Measurements from ENCODE around the gene PDCL2. TPM values are rescaled to one million over a fixed set of nuclear protein-coding genes. Genes with fewer than 3 reads are reported as not detected.
"Not testable (repeated sequence)": the region's sequence is repeated elsewhere in the genome, so short reads cannot be mapped to it uniquely, and the experiment has no call there.

The PDCL2 gene
- total and polyA plus RNA-seq, 4 donors: not detected

DNA sequence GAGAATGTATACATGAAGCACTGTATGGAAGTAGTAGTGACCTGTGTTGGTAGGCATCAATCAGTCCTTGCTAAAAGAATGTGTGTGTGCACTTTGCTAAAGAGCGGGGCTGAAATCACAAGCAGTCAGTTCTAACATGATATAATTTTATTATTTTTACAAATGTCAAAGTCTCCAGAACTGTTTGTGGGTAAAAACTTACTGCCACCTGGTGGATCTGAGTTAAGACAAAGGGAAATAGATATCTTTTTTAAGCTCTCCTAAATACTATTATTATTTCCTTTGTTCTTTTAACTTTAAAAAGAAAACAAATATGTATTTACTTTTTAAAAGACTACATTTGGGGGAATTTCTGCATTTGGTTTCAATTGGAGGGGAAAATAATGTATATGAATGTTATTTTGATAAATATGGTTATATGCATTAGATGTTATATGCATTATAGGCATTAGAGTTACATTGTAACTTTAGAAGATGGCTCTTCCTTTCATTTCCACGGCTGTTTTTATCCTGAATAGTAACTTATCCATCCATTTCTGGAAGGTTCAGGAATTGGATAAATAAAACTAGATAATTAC lies 37.5 kb downstream of the PDCL2 start:
- 47 to 58% methylated on average over 2 of the region's 2 CpGs for WGBS, 2 donors
- H3K9ac ChIP-seq (ENCODE audit: insufficient read depth in 1 of 2, low read length in 2 of 2): no peak overlapping the region
- DNase-seq (peak in 2 of 3 donors; percentile 59 to 69), ATAC-seq (ENCODE audit: insufficient read depth, low FRiP score) (no peak)
- TF ChIP-seq, protein P1, sequence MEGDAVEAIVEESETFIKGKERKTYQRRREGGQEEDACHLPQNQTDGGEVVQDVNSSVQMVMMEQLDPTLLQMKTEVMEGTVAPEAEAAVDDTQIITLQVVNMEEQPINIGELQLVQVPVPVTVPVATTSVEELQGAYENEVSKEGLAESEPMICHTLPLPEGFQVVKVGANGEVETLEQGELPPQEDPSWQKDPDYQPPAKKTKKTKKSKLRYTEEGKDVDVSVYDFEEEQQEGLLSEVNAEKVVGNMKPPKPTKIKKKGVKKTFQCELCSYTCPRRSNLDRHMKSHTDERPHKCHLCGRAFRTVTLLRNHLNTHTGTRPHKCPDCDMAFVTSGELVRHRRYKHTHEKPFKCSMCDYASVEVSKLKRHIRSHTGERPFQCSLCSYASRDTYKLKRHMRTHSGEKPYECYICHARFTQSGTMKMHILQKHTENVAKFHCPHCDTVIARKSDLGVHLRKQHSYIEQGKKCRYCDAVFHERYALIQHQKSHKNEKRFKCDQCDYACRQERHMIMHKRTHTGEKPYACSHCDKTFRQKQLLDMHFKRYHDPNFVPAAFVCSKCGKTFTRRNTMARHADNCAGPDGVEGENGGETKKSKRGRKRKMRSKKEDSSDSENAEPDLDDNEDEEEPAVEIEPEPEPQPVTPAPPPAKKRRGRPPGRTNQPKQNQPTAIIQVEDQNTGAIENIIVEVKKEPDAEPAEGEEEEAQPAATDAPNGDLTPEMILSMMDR (IDR thresholded peaks at IDR 0.05; ENCODE audit: control extremely low read depth, extremely low read depth): no peak
- H3K27ac ChIP-seq (ENCODE audit: low read depth in 1 of 2, low read length in 1 of 2): no peak overlapping the region
- H3K27me3 ChIP-seq (ENCODE audit: control insufficient read depth in 3 of 3, insufficient read depth in 3 of 3, low read length in 2 of 3): no peaks in the 10 kb centered on the region
- H3K36me3 ChIP-seq (ENCODE audit: control insufficient read depth in 4 of 4, insufficient read depth in 4 of 4, low read length in 4 of 4): no peaks in the 10 kb centered on the region
- no peaks in the 10 kb centered on the region for H3K9me3 ChIP-seq (ENCODE audit: control insufficient read depth in 4 of 4, insufficient read depth in 3 of 4, low read length in 3 of 4)
- H3K4me1 ChIP-seq (ENCODE audit: control insufficient read depth in 5 of 5, insufficient read depth in 5 of 5, low read length in 5 of 5): peaks cover 0 to 4% (median 0%) of the 10 kb centered on the region in 5 donors
- no peak overlapping the region for H3K4me3 ChIP-seq

DNA sequence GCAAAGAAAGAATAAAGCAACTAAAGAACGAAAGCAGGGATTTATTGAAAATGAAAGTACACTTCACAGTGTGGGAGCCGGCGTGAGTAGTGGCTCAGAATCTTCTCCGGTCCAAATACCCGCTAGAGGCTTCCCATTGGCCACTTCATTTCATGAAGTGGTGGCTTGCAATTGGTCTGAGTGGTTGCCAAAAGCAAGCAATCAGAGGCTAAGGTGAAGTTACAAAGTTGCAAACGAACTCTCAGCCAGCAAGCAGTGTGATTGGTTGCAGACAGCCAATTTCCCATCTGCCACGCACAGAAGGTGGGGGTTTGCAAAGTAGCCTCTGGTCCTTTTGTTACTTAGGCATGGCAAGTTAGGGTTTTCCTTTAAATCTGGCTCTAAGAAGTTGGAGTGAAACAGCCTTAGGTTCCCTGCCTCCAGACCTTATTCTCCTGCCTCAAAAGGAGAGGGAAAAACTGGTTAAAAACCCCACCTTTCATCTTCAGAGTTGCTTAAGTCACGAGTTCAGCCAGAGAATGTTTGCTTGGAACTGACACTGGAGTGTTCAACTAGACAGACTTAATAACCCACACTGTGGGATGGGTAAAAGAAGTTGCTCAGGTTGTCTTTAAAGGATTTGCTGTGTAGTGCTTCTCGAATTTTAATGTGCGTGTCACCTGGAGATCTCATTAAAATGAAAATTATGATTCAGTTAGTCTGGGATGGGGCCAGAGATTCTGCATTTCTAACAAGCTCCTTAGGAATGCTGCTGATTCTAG lies 38.4 kb downstream of the PDCL2 start:
- peak; percentile 14 to 33 (median 26) for DNase-seq
- H3K9me3 ChIP-seq (ENCODE audit: control insufficient read depth in 4 of 4, insufficient read depth in 3 of 4, low read length in 3 of 4): no peaks in the 10 kb centered on the region
- peak; percentile 58 for ATAC-seq (ENCODE audit: insufficient read depth, low FRiP score)
- 63 to 84% methylated on average over 10 of the region's 10 CpGs for WGBS, 2 donors
- H3K27me3 ChIP-seq (ENCODE audit: control insufficient read depth in 3 of 3, insufficient read depth in 3 of 3, low read length in 2 of 3): no peaks in the 10 kb centered on the region
- no peak overlapping the region for H3K4me3 ChIP-seq
- TF ChIP-seq, protein P1 (IDR thresholded peaks at IDR 0.05; ENCODE audit: control extremely low read depth, extremely low read depth): no peak
- no peak overlapping the region for H3K27ac ChIP-seq (ENCODE audit: low read depth in 1 of 2, low read length in 1 of 2)
- no peaks in the 10 kb centered on the region for H3K36me3 ChIP-seq (ENCODE audit: control insufficient read depth in 4 of 4, insufficient read depth in 4 of 4, low read length in 4 of 4)
- peaks cover 0 to 4% (median 0%) of the 10 kb centered on the region in 5 donors for H3K4me1 ChIP-seq (ENCODE audit: control insufficient read depth in 5 of 5, insufficient read depth in 5 of 5, low read length in 5 of 5)
- no peak overlapping the region for H3K9ac ChIP-seq (ENCODE audit: insufficient read depth in 1 of 2, low read length in 2 of 2)

DNA sequence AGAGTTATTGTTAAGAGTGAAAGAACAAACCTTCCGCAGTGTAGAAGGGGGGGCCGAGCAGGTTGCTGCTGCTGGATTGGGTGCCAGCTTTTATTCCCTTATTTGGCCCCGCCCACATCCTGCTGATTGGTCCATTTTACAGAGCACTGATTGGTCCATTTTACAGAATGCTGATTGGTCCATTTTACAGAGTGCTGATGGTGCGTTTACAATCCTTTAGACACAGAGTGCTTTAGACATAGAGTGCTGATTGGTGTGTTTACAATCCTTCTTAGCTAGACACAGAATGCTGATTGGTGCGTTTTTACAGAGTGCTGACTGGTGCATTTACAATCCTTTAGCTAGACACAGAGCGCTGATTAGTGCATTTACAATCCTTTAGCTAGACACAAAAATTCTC lies 40.1 kb downstream of the PDCL2 start:
- H3K27me3 ChIP-seq (ENCODE audit: control insufficient read depth in 3 of 3, insufficient read depth in 3 of 3, low read length in 2 of 3); H3K9me3 ChIP-seq (ENCODE audit: control insufficient read depth in 4 of 4, insufficient read depth in 3 of 4, low read length in 3 of 4); DNase-seq; H3K27ac ChIP-seq (ENCODE audit: low read depth in 1 of 2, low read length in 1 of 2); H3K36me3 ChIP-seq (ENCODE audit: control insufficient read depth in 4 of 4, insufficient read depth in 4 of 4, low read length in 4 of 4); H3K9ac ChIP-seq (ENCODE audit: insufficient read depth in 1 of 2, low read length in 2 of 2); ATAC-seq (ENCODE audit: insufficient read depth, low FRiP score); H3K4me3 ChIP-seq: not testable (repeated sequence)
- H3K4me1 ChIP-seq (ENCODE audit: control insufficient read depth in 5 of 5, insufficient read depth in 5 of 5, low read length in 5 of 5): peaks cover 0 to 11% (median 2%) of the 10 kb centered on the region in 5 donors
- WGBS, 2 donors: 95% methylated on average over 6 of the region's 6 CpGs

- 80 to 88% methylated on average over 2 of the region's 2 CpGs for WGBS, 2 donors
- TF ChIP-seq, protein P1 (IDR thresholded peaks at IDR 0.05; ENCODE audit: control extremely low read depth, extremely low read depth): no peak
- H3K36me3 ChIP-seq (ENCODE audit: control insufficient read depth in 4 of 4, insufficient read depth in 4 of 4, low read length in 4 of 4): no peaks in the 10 kb centered on the region
- no peak overlapping the region for H3K4me3 ChIP-seq
- no peak for DNase-seq
- ATAC-seq (ENCODE audit: insufficient read depth, low FRiP score): no peak
- no peak overlapping the region for H3K27ac ChIP-seq (ENCODE audit: low read depth in 1 of 2, low read length in 1 of 2)
- H3K27me3 ChIP-seq (ENCODE audit: control insufficient read depth in 3 of 3, insufficient read depth in 3 of 3, low read length in 2 of 3): no peaks in the 10 kb centered on the region
- no peaks in the 10 kb centered on the region for H3K9me3 ChIP-seq (ENCODE audit: control insufficient read depth in 4 of 4, insufficient read depth in 3 of 4, low read length in 3 of 4)
- H3K9ac ChIP-seq (ENCODE audit: insufficient read depth in 1 of 2, low read length in 2 of 2): no peak overlapping the region
- H3K4me1 ChIP-seq (ENCODE audit: control insufficient read depth in 5 of 5, insufficient read depth in 5 of 5, low read length in 5 of 5): peaks cover 0 to 16% (median 5%) of the 10 kb centered on the region in 5 donors
These were observed 42.2 kb downstream of the PDCL2 start for GRCh38 chr4:55549888-55550287.
